Thyroid gland (tissue), 4 donors: ENCODE results near the gene TRIAP1.

Experiments
- CTCF ChIP-seq, 6 experiments: fragments of 200-600 bp in 3 of 6; fragments of 450-650 bp in 3 of 6; sonication (generic) in 3 of 6; IDR thresholded peaks; one replicate each; pipeline ENCODE4 v1.5.1; 2016 to 2019; ENCODE audit warnings: antibody characterized with exemption in 6 of 6, mild to moderate bottlenecking in 2 of 6, inconsistent platforms in 1 of 6, moderate library complexity in 1 of 6
- POLR2A ChIP-seq, 2 donors: fragments of 450-650 bp; IDR thresholded peaks; one replicate each; pipeline ENCODE4 v1.6.1; 2017; ENCODE audit warnings: antibody characterized with exemption in 2 of 2, mild to moderate bottlenecking in 2 of 2, moderate library complexity in 1 of 2

- TF ChIP-seq CTCF (IDR thresholded peaks at IDR 0.05), result no peak
- TF ChIP-seq POLR2A (IDR thresholded peaks at IDR 0.05), result no peak
Measured at GRCh38 chr12:120473807-120474615, 27.8 kb upstream of the TRIAP1 start.
